Measurements from ENCODE around the gene GTSE1.
"Not testable (repeated sequence)": the region's sequence is repeated elsewhere in the genome, so short reads cannot be mapped to it uniquely, and the experiment has no call there.

Gene GTSE1

DNA sequence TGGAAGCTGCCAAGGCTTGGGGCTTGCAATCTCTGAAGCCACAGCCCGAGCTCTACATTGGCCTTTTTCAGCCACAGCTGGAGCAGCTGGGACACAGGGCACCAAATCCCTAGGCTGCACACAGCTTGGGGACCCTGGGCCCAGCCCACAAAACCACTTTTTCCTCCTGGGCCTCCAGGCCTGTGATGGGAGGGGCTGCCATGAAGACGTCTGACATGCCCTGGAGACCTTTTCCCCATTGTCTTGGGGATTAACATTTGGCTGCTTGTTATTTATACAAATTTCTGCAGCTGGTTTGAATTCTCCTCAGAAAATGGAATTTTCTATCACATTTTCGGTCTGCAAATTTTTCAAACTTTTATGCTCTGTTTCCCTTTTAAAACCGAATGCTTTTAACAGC, 31.0 kb upstream of the GTSE1 start:
- H3K27me3 ChIP-seq (ENCODE audit: low read depth); H3K4me1 ChIP-seq; in situ Hi-C loops (cut with MboI; ENCODE audit: low sequenced_read_pairs); H3K4me3 ChIP-seq; DNase-seq (ENCODE audit: low spot score in 2 of 2); H3K36me3 ChIP-seq (replicated peaks): not testable (repeated sequence)
- peaks cover 22% of the 10 kb centered on the region for H3K9me3 ChIP-seq

GRCh38 chr22:46267431-46268279, 29.0 kb upstream of the GTSE1 start, which contains the start of gene TTC38:
TTC38 (plus strand) TSS chr22:46268008; CDS start chr22:46268040, 32 bp downstream.
- Histone ChIP-seq H3K4me1 (peaks cover 4% of the 10 kb centered on the region; the same call in 1 of the 2 replicates), H3K4me3 (peak within 1 kb of the TSS; percentile 86), H3K27me3 (ENCODE audit: low read depth) (no peaks in the 10 kb centered on the region), H3K9me3 (peaks cover 16% of the 10 kb centered on the region), H3K36me3 (replicated peaks) (peaks cover 12% of the 10 kb centered on the region)
- in situ Hi-C loops (cut with MboI; ENCODE audit: low sequenced_read_pairs): no loop called here
- peak; percentile 87 to 95 for DNase-seq (ENCODE audit: low spot score in 2 of 2)

GRCh38 chr22:46269564-46269963, 27.1 kb upstream of the GTSE1 start:
- Histone ChIP-seq H3K4me1 (peaks cover 4% of the 10 kb centered on the region; the same call in 1 of the 2 replicates), H3K27me3 (ENCODE audit: low read depth) (no peaks in the 10 kb centered on the region), H3K4me3 (no peak overlapping the region), H3K36me3 (replicated peaks) (peaks cover 25% of the 10 kb centered on the region), H3K9me3 (peaks cover 9% of the 10 kb centered on the region)
- DNase-seq (ENCODE audit: low spot score in 2 of 2): no peak
- in situ Hi-C loops (cut with MboI; ENCODE audit: low sequenced_read_pairs): no loop called here

DNA sequence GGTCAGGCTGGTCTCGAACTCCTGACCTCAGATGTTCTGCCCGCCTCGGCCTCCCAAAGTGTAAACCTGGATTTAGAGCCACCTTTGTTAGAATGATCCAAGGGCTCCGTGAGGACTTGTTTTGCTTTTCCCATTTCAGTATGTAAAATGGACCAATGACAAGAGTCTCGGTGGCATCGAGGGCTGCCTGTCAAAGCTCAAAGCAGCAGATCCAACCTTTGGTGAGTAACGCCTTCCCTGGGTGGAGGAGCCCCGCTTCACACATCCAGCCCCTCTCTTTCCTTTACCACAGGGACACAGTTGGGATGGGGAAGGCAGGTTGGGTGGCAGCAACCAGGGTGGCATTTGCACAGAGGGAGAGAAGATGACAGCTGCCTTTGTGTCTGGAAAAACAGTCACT, 24.5 kb upstream of the GTSE1 start:
- Histone ChIP-seq H3K9me3 (no peaks in the 10 kb centered on the region), H3K27me3 (ENCODE audit: low read depth) (no peaks in the 10 kb centered on the region), H3K4me3 (no peak overlapping the region), H3K36me3 (replicated peaks) (peaks cover 46% of the 10 kb centered on the region), H3K4me1 (peaks cover 2% of the 10 kb centered on the region; the same call in 1 of the 2 replicates)
- DNase-seq (ENCODE audit: low spot score in 2 of 2): no peak
- in situ Hi-C loops (cut with MboI; ENCODE audit: low sequenced_read_pairs): no loop called here

DNA sequence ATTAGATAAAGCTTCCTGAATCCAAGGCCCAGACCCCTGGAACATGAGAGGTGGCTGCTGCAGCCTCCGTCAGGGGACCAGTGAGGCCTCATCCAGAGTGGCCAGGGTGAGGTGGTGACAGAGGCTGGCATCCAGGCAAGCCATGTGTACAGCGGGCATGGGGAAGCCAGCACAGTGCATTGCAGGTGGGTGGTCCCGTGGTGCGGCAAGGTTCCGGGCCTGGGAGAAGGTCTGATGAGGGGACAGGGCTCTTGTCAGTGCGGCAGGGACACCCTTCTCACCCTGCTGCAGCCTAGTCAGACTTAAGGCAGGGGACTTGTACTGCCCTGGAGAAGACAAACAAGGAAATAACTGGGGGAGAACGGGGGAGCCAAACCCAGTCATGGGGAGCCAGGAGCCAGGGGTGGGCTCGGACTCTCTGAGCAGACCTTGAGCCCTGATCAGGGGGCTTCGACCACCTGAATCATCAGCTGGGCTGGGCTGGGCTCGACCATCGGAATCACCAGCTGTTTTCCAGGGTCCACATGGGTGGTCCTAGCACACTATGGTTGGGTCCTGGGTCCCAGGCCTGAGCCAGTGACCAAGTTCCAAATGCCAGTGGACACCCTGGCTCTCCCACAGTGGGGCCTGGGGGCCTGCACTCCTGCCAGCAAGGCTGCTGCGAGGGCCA, 23.8 kb upstream of the GTSE1 start:
- Histone ChIP-seq H3K4me3 (no peak overlapping the region), H3K4me1 (no peaks in the 10 kb centered on the region), H3K9me3 (no peaks in the 10 kb centered on the region), H3K36me3 (replicated peaks) (peaks cover 49% of the 10 kb centered on the region), H3K27me3 (ENCODE audit: low read depth) (no peaks in the 10 kb centered on the region)
- no peak for DNase-seq (ENCODE audit: low spot score in 2 of 2)
- in situ Hi-C loops (cut with MboI; ENCODE audit: low sequenced_read_pairs): no loop called here

DNA sequence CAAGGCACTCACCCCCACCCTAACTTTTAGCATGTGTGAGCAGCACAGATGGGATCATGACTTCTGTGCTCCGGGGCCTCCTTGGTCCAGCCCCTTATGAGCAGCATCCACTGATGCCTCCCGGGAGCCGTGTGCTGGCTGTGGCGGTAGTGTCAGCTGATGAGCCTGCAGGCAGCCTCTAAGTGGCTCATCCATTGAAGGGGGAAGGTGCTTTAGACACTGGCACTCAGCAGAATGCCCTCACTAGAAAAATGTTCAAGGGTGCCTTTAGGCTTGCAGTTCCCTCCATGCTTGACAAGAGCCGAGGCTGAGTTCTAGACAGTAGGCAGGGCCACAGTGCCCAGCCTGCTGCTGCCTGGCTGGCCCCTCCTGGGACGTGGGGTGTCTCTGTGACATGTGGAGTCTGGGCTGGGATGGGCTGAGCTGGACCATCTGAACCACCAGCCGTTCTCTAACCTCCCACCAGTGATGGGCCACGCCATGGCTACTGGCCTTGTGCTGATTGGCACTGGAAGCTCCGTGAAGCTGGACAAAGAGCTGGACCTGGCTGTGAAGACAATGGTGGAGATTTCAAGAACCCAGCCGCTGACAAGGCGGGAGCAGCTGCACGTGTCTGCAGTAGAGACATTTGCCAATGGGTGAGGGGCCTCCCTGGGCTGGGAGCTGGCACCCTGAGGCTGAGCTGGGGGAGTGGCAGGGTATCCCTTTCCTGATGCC, 23.1 kb upstream of the GTSE1 start:
- Histone ChIP-seq H3K27me3 (ENCODE audit: low read depth) (no peaks in the 10 kb centered on the region), H3K4me3 (no peak overlapping the region), H3K9me3 (no peaks in the 10 kb centered on the region), H3K36me3 (replicated peaks) (peaks cover 56% of the 10 kb centered on the region), H3K4me1 (no peaks in the 10 kb centered on the region)
- DNase-seq (ENCODE audit: low spot score in 2 of 2): no peak
- in situ Hi-C loops (cut with MboI; ENCODE audit: low sequenced_read_pairs): no loop called here

DNA sequence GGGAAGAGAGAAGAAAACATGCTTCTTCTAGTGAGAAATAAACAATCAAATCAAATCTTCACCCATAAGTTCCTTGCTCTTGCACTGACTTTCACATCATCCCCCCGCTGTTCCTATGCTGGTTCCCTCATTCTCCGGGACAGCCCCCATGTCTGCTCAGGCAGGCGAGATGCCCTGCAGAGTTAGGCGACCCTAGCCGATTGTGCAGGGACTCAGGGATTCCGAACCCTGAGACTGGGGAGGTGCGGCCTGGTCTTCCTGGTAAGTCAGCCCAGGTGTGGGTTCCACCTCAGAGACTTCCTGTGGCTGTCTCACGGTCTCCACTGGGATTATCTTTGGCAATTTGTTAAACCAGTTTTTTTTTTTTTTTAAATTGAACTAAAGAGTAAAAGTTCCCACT, 22.3 kb upstream of the GTSE1 start:
- H3K9me3 ChIP-seq: no peaks in the 10 kb centered on the region
- no peak overlapping the region for H3K4me3 ChIP-seq
- H3K4me1 ChIP-seq: no peaks in the 10 kb centered on the region
- in situ Hi-C loops (cut with MboI; ENCODE audit: low sequenced_read_pairs): no loop called here
- peaks cover 63% of the 10 kb centered on the region for H3K36me3 ChIP-seq (replicated peaks)
- DNase-seq (ENCODE audit: low spot score in 2 of 2): no peak
- H3K27me3 ChIP-seq (ENCODE audit: low read depth): no peaks in the 10 kb centered on the region

DNA sequence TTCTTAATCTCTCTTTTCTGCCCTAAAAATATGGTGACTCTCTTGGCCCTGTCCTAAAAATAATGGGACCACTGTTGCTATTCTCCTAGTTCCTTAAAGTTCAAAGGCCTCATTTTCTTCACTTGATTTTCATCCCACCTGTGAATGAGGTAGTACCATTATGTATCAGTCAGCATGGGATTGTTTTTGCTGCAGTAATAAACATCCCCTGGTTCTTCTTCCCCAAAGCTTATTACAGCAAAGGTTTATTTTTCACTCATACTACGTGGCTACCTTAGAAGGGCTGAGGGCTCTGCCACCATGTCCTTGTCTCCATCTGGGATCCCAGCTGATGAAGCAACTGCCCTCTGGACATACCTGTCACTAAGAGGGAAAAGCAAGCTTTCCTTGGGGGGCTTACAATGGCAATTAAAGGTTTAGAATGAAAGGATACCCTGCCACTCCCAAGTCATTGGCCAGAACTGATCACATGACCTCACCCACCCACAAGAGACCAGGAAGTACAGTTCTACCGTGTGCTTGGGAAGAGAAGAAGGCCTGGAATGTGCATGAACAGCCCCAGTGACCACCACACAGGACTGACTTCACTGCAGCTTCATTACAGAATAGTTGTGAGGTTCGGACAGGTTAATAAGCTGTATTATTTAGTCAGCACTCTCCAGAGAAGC, 21.1 kb upstream of the GTSE1 start:
- Histone ChIP-seq H3K4me1 (no peaks in the 10 kb centered on the region), H3K4me3 (no peak overlapping the region), H3K9me3 (no peaks in the 10 kb centered on the region), H3K27me3 (ENCODE audit: low read depth) (no peaks in the 10 kb centered on the region), H3K36me3 (replicated peaks) (peaks cover 71% of the 10 kb centered on the region)
- no peak for DNase-seq (ENCODE audit: low spot score in 2 of 2)
- in situ Hi-C loops (cut with MboI; ENCODE audit: low sequenced_read_pairs): no loop called here

GRCh38 chr22:46276563-46276962, 20.1 kb upstream of the GTSE1 start:
- Histone ChIP-seq H3K36me3 (replicated peaks) (peaks cover 78% of the 10 kb centered on the region), H3K9me3 (no peaks in the 10 kb centered on the region), H3K4me1 (no peaks in the 10 kb centered on the region), H3K4me3 (no peak overlapping the region), H3K27me3 (ENCODE audit: low read depth) (no peaks in the 10 kb centered on the region)
- no peak for DNase-seq (ENCODE audit: low spot score in 2 of 2)
- in situ Hi-C loops (cut with MboI; ENCODE audit: low sequenced_read_pairs): no loop called here

DNA sequence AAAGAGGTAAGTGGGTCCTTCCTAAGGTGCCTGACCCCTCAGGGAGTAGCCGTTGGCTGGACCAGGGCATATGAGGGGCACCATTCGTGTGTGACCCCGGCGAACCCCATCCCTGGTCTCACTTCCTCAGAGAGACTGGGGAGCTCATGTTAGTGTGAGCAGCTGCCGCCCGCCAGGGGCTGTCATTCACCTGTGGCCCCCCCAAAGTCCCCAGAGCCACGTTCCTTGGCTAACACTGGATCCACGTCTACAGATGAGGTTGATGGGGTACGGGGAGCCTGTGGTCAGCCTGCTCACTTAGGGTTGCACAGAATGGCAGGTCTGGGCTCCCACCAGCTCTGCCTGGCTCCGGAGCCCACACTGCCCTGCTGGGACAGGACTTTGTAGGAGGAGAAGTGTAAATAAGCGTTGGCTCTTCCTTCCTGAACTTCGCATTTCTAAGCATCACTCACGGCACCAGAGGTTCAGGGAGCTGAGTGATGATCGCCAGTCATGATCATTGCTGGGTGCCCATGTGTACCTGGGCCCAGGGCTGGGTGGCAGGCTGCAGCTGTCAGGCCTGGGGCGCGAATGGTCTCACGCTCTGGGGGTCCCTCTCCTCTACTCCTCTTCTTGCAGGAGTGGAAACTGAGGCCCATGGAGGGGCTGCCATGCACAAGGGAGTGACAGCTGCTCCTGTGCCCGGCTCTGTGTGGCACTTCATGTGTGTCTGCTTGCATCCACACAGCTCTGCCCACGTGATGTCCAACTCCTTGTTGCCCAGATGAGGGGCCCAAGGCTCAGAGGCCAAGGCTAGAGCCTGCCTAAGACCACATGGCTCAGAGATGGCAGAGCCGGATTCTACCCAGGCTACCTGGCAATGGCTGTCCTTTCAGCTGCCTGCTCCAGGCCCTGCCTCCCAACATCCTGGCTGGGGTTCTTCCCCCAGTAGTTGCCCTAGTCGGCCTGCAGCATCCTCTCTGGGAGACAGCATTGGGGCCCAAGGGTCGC, 17.7 kb upstream of the GTSE1 start:
- Histone ChIP-seq H3K27me3 (ENCODE audit: low read depth) (no peaks in the 10 kb centered on the region), H3K36me3 (replicated peaks) (peaks cover 63% of the 10 kb centered on the region), H3K9me3 (no peaks in the 10 kb centered on the region), H3K4me1 (no peaks in the 10 kb centered on the region), H3K4me3 (no peak overlapping the region)
- in situ Hi-C loops (cut with MboI; ENCODE audit: low sequenced_read_pairs): no loop called here
- DNase-seq (ENCODE audit: low spot score in 2 of 2): no peak

DNA sequence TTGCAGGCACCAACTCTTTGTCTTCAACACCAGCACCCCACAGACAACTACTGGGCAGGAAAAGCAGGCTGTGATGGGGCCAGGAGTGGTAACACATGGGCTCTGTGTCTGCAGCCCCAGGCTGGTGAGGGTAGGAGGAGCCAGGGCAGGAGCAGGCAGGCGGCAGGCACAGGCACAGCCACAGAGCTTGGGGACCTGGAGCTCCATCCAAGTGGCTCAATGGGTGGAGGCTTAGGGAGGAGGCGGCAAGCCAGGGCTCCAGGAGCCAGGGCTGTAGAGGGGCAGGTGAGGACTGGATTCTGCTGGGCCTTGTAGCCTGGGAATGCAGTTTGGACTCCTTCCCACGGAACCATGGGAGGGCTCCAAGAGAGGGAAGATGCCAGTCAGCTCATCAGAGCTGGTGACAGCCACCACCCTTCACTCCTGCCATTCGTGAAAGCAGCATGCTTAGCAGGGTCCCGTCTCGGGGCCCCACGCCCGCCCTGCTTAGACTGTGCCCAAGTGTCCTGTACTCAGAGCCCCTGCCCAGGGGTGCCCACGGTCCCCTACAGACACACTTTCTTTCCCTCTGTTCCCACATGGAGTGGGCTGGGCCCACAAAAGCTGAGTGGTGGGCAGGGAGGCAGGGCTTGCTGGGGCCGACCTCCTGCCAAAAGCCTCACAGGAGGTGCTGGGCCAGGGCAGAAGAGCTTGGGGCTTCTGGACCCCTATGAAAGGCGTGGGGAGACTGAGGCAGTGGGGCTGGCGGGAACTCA, 16.4 kb upstream of the GTSE1 start:
- in situ Hi-C loops (cut with MboI; ENCODE audit: low sequenced_read_pairs): no loop called here
- no peaks in the 10 kb centered on the region for H3K27me3 ChIP-seq (ENCODE audit: low read depth)
- H3K4me1 ChIP-seq: no peaks in the 10 kb centered on the region
- H3K4me3 ChIP-seq: no peak overlapping the region
- no peak for DNase-seq (ENCODE audit: low spot score in 2 of 2)
- peaks cover 63% of the 10 kb centered on the region for H3K36me3 ChIP-seq (replicated peaks)
- no peaks in the 10 kb centered on the region for H3K9me3 ChIP-seq

GRCh38 chr22:46280999-46281623, 15.6 kb upstream of the GTSE1 start:
- DNase-seq (ENCODE audit: low spot score in 2 of 2): no peak
- in situ Hi-C loops (cut with MboI; ENCODE audit: low sequenced_read_pairs): no loop called here

More at GRCh38 chr22:46280999-46281623, 15.6 kb upstream of the GTSE1 start:
- no peaks in the 10 kb centered on the region for H3K27me3 ChIP-seq (ENCODE audit: low read depth)
- no peak overlapping the region for H3K4me3 ChIP-seq
- no peaks in the 10 kb centered on the region for H3K9me3 ChIP-seq
- peaks cover 55% of the 10 kb centered on the region for H3K36me3 ChIP-seq (replicated peaks)
- no peaks in the 10 kb centered on the region for H3K4me1 ChIP-seq

Measured in HAP-1 (cell line).